ENCODE data around the gene RBM12.
"Not testable (repeated sequence)": the region's sequence is repeated elsewhere in the genome, so short reads cannot be mapped to it uniquely, and the experiment has no call there.

RBM12 gene, protein sequence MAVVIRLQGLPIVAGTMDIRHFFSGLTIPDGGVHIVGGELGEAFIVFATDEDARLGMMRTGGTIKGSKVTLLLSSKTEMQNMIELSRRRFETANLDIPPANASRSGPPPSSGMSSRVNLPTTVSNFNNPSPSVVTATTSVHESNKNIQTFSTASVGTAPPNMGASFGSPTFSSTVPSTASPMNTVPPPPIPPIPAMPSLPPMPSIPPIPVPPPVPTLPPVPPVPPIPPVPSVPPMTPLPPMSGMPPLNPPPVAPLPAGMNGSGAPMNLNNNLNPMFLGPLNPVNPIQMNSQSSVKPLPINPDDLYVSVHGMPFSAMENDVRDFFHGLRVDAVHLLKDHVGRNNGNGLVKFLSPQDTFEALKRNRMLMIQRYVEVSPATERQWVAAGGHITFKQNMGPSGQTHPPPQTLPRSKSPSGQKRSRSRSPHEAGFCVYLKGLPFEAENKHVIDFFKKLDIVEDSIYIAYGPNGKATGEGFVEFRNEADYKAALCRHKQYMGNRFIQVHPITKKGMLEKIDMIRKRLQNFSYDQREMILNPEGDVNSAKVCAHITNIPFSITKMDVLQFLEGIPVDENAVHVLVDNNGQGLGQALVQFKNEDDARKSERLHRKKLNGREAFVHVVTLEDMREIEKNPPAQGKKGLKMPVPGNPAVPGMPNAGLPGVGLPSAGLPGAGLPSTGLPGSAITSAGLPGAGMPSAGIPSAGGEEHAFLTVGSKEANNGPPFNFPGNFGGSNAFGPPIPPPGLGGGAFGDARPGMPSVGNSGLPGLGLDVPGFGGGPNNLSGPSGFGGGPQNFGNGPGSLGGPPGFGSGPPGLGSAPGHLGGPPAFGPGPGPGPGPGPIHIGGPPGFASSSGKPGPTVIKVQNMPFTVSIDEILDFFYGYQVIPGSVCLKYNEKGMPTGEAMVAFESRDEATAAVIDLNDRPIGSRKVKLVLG

DNA sequence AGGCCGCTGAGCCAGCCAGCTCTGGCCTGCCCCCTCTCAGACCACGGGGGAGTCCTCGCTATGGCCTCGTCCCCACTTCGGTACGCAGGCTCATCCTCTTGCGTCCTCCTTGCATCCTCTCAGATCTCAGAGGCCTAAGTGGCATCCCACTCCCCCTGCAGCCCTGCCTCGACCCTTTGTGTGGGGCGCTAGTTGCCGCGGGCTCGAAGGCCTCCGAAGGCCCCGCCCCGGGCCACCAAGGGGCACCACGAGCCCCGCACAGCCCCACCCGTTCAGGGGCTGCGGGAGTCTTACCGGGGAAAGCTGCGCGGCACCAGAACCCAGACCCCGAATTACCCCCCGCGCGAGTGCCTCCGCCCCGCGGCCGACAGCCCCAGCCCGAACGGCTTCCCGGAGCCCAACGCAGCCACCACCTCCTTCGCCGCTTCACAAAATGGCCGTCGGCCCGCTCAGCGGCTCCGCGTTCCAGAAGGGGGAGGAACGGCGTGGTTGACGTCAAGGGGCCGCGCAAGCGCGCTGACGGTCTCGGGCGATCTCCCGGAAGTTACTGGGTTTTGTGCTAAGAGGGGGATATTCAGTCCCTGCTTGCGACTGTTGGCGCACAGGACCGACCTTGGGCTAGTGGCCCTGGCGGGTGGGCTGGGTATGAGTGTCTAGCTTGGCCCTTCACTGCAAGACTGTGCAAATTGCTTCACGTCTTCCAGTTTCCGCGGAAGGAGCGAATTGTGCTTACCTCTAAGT lies at the start of gene RBM12, which contains the start of gene CPNE1:
RBM12 (minus strand) TSS at position 435 of the 741 bp plus-strand sequence. CDS start 9,578 bp downstream, outside the sequence.
CPNE1 (minus strand) TSS at position 435 of the 741 bp plus-strand sequence. CDS start 31,977 bp downstream, outside the sequence.
- peak; percentile 93 for DNase-seq

DNA sequence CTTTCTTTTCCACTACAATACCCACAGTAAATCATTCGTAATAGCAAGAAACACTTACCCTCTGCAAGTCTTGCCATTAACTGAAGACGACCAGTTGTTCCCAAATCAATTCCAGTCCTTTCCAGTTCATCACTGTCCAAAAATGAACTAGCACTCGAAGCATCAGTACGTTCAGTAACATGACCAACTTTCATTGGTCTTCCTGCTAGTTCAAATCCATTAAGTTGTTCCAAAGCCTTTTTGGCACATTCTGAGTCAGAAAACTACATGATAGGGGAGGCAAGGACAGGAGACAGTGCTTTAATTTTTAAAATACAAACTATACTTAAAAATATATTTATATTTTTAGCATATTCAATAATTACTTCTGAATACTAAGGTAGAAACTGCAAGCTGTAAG lies 49.4 kb upstream of the RBM12 start:
- DNase-seq = no peak

DNA sequence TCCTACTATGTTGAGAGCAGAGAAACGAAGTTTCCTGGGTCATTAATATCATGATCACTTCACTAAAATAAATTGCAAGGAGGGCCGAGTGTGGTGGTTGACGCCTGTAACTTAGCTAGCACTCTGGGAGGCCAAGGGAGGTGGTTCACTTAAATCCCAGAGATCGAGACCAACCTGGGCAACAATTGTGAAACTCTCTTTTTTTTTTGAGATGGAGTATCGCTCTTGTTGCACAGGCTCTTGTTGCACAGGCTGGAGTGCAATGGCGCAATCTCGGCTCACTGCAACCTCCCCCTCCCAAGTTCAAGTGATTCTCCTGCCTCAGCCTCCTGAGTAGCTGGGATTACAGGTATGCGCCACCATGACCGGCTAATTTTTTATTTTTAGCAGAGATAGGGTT lies 48.4 kb upstream of the RBM12 start:
- DNase-seq = not testable (repeated sequence)

DNA sequence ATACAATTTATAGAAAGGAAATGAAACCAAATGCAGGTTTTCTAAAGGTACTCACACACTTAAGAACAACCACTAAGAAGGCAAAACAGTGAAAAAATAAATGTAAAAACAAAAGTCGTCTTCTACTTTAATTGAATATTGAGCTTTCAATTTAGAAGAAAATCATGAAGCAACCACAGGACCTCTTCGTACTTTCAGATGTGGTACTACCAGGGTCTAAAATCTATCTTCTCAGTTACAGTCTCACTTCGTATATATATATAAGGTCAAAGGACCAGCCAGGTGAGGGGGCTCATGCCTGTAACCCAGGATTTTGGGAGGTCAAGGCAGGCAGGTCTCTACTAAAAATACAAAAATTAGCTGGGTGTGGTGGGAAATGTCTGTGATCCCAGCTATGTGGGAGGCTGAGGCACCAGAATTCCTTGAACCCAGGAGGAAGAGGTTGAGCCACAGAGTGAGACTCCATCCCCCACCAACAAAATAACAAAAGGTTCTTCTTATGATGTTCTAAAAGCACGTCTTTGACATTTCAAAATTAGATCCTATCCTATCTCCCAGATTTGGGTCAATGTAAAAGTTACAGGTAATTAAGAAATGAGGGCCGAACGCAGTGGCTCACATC lies 47.0 kb upstream of the RBM12 start:
- DNase-seq = no peak

DNA sequence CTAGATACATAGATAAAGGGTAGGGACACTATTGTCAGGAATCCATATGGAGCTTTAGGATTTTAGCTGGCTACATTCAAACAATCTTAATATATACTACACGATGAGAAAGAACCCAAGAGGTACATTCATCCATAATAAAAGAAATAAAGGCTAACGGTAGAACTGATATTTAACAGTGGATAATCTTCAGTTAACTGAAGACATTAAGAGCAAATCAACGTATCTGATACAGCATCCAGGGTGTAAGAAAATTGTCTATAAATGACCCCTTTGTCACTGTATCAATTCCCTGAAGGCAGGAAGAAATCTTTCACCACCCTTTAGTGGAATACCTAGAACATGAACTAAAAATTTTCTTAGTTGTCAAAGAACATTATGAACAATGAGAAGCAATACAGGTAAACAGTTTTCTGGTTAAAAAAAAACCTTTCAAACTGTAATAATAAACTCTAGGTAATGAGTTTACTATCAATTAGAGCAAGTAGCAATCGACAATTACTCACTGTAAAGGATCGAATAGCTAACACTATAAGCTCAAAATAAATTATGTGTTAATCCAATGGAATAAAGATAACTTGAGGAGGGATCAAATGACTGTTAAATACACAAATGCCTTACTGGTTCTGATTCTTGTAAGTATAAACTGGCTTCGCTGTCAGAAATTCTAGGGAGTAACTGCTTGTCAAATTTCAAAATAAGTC lies 46.3 kb upstream of the RBM12 start:
- no peak for DNase-seq

DNA sequence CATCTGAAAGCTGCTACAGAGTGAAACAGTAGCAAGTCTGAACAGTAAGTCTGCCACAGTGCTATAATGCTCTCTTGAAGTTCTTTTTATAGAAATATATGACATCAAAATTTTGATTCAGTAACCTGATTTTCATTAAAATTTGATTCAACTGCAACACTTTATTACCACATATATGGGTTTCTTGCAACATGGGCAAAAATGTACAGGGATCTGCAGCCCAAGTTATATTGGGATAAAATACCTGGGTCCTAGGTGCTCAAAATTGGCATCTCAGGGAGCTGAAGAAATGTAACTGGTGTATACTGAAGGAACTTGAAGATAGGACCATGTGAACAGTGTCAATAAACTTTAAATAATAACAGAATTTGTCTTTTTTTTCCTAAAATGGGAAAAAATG lies 45.3 kb upstream of the RBM12 start:
- no peak for DNase-seq

DNA sequence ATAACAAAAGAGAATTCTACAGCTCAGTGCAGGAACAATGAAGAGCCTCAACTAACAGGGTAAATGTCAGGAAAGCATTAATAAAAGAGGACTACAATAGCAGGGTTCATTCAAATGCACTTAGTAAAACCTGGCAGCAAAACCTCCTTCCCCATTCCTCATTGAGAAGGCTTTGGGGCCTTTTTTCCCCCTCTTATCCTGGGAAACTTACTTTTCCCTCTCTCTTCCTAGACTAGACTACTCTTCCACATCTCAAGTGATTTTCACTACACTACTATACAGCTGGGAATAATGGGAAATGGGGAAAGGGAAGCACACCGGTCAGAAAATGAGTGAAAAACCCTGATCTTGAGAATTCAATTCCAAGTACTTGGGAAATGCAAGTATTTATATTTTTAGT lies 44.6 kb upstream of the RBM12 start:
- no peak for DNase-seq

DNA sequence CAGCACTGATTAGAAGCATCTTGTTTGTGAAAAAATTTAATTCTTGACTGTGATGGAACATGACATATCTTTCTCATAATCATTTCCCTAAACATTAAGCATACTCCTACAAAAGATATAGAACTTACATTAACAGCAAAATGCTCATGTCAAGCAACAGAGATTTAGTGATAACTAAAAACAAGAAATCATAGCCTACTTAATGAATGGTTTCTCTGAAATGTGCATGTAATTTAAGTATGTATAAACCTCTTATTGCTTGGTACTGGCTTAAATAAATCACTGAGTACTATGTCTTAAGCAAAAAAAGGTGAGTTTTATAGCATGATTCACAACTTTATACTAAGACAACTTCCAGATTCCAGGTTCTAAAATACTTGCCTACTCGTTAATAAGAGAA lies 43.8 kb upstream of the RBM12 start:
- no peak for DNase-seq

DNA sequence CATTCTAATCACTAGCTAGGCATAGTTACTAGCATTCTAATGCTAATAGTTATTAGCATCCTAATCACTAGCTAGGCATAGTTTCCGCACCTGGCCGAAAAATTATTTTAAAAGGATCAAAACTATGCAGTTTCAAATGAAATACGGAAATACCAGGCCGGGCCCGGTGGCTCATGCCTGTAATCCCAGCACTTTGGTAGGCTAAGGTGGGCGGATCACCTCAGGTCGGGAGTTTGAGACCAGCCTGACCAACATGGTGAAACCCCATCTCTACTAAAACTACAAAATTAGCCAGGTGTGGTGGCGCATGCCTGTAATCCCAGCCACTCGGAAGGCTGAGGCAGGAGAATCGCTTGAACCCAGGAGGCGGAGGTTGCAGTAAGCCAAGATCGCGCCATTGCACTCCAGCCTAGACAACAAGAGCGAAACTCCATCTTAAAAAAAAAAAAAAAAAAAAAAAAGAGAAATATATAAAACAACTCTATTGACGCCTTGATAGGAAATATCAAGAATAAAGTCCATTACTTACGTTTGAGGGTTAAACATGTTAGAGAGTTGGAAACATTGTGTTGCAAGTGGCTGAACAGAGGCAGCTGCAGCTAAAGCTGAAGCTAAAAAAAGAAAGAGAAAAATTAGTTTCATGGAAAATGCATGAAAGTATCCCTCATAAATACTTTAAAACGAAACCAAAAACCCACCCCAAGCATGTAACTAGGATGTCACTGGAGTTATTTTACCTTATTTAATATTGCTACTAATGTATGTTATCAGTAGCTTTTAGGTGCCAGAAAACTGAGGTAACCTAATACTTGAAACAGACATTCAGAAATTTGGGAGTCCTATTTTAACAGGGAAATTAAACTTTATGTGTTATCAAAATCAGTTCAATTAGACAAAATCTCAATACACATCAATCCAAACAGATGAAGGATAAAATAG lies 42.2 kb upstream of the RBM12 start:
- not testable (repeated sequence) for DNase-seq

DNA sequence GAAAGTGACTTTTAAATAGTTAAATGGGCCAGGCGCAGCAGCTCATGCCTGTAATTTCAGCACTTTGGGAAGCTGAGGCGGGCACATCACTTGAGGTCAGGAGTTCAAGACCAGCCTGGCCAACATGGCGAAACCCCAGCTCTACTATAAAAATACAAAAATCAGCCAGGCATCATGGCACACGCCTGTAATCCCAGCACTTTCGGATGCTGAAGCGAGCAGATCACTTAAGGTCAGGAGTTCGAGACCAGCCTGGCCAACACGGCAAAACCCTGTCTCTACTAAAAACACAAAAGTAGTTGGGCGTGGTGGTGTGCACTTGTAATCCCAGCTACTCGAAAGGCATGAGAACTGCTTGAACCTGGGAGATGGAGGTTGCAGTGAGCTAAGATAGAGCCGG lies 41.2 kb upstream of the RBM12 start:
- not testable (repeated sequence) for DNase-seq

DNA sequence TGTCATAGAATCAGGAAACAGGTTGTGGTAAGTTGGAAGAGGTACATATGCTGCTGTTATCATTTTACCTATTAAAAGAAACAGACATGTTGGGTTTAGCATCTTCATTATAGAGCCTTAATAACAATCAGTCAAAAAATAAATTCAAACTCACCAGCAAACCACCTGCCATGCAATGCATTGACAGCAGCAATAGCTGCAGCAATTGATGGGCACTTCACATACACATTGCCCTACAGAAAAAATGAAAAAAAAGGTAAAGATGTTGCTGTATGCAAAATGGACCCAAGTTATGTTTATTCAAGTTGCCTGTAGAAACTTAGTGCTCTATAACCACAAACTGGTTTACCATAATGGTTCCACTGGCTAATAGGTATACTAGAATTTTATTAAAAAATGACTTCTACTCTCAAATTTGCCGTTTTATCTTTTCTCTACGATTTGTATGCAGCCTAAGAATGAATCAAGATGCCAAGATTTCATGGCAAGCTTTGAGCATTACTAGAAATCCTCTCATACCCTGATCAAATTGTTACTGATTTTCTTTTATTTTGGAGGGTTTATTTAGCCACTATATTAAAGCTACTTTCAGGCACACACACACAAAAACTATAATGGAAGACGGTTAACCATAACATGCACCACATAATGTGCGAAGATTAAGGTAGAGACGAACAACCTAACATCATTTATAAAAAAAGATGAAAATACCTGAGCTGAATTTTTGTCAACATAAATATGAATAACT lies 40.0 kb upstream of the RBM12 start:
- DNase-seq = no peak

DNA sequence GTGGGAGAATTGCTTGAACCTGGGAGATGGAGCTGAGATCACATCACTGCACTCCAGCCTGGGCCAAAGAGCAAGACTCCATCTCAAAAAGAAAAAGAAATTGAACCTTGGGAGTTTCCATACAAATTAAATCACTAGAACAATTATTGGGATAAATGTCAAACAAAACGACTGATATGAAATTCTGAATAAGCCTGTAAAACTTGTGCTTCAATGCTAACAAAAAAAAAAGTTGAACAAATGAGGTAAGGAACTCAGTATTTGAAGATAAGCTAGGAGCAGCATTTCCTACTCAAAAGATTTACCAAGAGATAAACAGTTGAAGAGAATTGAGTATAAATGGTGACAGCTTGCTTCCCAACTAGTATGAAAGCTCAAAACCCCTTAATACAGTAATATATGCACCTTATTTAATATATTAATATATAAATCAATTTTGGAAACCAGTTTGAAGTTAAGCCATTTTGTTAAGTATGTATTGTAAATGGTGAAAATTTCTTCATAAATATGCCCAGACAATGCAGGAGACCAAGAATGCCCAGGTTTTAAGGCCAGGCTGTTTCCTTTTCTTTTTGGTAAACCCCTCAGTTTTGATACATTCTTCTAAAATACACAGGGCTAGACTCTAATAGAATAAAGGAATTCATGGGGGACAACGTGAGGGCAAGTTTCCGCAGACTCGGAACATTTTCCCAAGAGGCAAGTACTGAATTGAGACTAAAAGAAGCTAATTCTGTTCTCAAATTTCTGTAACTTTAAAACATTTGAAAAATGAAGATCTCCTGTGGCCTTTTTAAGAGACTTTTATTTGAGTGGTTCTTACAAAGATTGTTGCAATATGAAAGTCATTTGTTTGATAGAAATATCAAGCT lies 38.4 kb upstream of the RBM12 start:
- no peak for DNase-seq

DNA sequence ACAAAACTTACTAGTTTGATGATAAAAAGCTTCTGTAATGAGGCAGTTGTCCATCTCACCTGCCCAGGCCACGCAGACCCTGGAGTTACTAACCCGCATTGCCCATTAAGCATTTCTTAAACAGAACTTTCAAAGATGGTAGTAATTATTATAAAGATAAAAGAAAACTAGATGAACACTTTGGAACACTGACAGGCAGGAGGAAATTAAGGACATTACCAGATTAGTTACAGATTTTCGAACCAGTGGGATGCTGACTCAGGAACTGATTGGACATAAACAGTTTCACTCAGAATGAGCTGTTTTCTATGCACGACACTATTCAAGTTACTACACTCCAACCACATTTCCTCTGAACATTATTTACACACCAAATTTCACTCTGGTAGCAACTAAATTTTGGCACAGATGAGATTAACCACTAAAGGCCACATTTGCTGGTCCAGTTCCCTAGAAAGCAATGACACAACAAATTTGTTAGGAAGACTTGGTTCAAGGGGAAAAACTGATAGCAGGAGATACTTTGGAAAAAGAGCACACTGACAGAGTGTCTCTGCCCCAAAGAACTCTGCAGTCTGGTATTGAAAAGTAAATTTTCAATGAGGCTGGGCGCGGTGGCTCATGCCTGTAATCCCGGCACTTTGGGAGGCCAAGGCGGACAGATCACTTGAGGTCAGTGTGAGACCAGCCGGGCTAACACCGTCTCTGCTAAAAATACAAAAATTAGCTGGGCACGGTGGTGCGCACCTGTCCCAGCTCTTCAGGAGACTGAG lies 37.5 kb upstream of the RBM12 start:
- DNase-seq = no peak

DNA sequence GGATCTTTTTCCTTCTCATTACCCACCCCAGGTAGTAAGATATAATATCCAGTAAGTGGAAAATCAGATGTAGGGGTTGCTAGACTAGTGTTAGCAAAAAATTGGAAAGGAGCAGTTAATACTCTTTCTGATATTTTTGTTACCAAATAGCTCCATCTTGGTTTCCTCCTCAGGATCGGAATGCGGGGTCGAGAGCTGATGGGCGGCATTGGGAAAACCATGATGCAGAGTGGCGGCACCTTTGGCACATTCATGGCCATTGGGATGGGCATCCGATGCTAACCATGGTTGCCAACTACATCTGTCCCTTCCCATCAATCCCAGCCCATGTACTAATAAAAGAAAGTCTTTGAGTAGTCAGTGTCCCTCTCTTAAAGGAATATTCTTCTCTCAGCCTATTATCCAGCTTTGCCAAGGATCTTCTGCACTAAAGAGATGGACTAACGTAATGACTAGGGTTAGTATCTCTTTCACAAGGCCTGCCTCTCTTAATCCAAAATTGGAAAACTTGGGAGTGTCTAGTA lies 36.0 kb upstream of the RBM12 start:
- no peak for DNase-seq

DNA sequence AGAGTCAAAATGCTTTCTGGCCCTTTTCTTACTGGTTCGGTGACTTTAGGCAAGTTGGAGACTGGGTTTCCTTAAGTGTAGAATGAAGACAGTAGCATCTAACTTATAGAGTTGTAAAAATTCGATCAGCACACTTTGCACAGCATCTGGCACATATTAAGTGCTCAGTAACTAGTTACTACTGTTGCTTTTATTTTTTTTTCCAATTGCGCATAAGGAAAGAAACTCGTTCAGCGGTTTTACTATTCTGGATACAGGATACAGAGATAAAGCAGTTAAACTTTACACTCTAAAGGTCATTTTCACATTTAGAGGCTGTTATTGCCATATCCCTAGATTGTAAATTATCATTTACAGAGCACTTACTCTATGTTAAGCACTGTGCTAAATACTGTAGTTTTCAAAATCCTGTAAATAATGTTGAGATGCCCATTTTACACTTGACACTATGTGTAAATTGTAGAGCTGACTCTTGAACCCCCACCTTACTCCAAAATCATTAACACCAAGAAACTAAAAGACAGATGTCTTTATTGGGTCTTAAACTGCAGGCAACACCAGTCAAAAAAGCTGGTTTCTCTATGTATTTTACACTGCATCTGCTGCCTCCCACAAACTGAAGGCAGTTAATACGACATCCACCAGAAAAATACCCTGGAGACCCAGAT lies 35.4 kb upstream of the RBM12 start:
- no peak for DNase-seq

DNA sequence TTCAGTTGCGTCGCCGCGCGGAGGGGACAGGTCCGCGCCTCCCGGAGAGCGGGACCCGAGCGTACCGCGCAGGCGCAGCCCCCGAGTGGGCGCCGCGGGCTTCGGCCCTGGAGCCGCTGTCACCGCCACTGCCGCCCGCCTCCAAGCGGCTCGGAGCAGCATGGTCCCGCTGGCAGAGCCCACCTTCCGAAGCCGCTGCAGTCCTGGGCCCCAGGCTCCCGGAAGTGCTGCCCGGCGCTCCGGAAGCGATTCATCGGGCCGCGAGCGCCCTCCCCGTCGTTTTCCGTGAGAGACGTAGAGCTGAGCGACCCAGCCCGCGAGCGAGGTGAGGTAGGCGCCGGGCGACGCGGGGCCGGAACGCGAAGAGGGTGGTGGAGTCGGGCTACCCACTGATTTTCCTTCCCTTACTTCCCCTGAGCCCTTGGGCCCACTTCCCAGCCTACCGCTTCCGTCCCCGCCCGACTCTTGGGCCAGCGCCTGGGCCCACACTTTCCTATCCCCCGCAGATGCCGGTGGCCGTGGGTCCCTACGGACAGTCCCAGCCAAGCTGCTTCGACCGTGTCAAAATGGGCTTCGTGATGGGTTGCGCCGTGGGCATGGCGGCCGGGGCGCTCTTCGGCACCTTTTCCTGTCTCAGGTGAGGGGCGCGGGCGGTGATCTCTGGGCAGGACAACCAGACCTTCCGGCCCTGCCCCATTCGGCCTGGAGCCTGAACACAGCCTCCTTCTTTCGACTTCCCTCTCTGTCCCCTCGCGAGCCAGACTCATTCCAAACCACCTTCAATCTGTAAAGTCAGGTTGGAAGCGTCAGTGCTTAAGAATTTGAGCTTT lies 34.6 kb upstream of the RBM12 start, which contains the start of the genes NFS1 and ROMO1:
NFS1 (minus strand) TSS at position 226 of the 830 bp plus-strand sequence; CDS start at position 162, 64 bp downstream.
ROMO1 (plus strand) TSS at position 279 of the 830 bp plus-strand sequence; CDS start at position 507, 228 bp downstream.
- DNase-seq = peak; percentile 88
